ENCODE measurements around the gene LRG1. TPM values are rescaled to one million over a fixed set of nuclear protein-coding genes. Genes with fewer than 3 reads are reported as not detected.

The LRG1 gene
- polyA plus RNA-seq, 1 of the 3 experiments (the other 2 are of a cell fraction) = 0.12 TPM

DNA sequence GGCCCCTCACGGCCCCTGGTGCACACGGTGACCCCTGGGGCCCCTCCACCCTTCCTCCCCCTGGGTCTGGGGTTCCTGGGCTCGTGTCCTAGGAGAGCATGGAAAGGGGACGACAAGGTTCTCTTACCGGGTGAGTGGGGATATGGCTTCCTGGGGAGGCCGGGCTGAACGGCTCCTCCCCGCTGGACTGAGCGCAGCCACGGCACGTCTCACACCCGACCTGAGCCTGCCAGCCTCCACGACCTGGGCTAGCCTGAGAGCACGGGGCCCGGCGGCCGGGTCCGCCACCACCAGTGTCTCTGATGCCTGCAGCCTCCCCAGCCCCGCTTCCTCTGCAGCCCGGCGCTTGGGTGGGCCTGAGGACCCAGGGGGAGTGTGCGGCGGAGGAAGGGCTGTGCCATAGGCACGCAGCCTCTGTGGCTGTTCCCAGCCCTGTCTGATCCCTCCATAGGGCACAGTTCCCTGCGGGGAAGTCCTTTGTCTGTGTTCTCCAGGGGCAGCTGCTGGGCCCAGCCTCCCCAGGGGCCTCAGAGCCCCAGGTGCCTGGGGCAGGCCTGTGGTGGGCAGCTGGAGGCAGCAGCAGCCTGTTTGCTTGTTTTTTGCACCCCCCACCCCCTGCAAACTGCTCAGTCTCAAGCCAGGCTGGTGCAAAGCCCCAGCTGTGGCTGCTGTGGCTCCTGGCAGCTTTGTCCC is 36.6 kb downstream of the LRG1 start:
- Histone ChIP-seq H4K20me1 (ENCODE audit: insufficient read depth) (no peaks in the 10 kb centered on the region), H3K9me3 (no peaks in the 10 kb centered on the region), H2AFZ (ENCODE audit: low read depth) (no peak overlapping the region), H3K36me3 (replicated peaks in 1 of 2; ENCODE audit: control insufficient read depth in 1 of 2, insufficient read depth in 2 of 2, low read length in 1 of 2) (peaks cover 0 to 44% of the 10 kb centered on the region in 2 experiments), H3K4me1 (ENCODE audit: control insufficient read depth in 1 of 2, insufficient read depth in 2 of 2, low read depth in 1 of 2, low read length in 1 of 2) (0 out of 4 replicates have a peak, but pooled peaks cover 0 to 7% of the 10 kb centered on the region in 2 experiments), H3K9me2 (no peaks in the 10 kb centered on the region), H3K9ac (no peak overlapping the region), H3K79me2 (ENCODE audit: insufficient read depth) (no peaks in the 10 kb centered on the region), H3K4me3 (ENCODE audit: low read depth in 2 of 2, low read length in 1 of 2) (no peak overlapping the region), H3F3A (replicated peaks; ENCODE audit: insufficient read depth) (peaks cover 3% of the 10 kb centered on the region), H3K27ac (ENCODE audit: low read depth in 2 of 2, low read length in 1 of 2) (no peak overlapping the region), H3K27me3 (ENCODE audit: insufficient read depth) (no peaks in the 10 kb centered on the region), H3K4me2 (no peak overlapping the region)
- TF ChIP-seq REST (IDR thresholded peaks at IDR 0.05; ENCODE audit: low read depth, low read length) (no peak), CHD2 (IDR thresholded peaks at IDR 0.05; ENCODE audit: low read length, partially characterized antibody) (no peak), GATA2 (CRISPR knock-in tag; IDR thresholded peaks at IDR 0.05) (no peak), RCOR1 (IDR thresholded peaks at IDR 0.05; ENCODE audit: low read length) (no peak), NFIC (IDR thresholded peaks at IDR 0.05; ENCODE audit: borderline replicate concordance) (no peak), JUND (IDR thresholded peaks at IDR 0.05) (no peak), SIN3A (IDR thresholded peaks at IDR 0.05; ENCODE audit: borderline replicate concordance, low read depth, low read length) (no peak), YY1 (IDR thresholded peaks at IDR 0.05; ENCODE audit: low read depth) (no peak), ELF1 (IDR thresholded peaks at IDR 0.05) (no peak), RXRA (IDR thresholded peaks at IDR 0.05; ENCODE audit: borderline replicate concordance, low read depth) (no peak), FOSL2 (IDR thresholded peaks at IDR 0.05; ENCODE audit: borderline replicate concordance, low read depth) (no peak), GABPA (IDR thresholded peaks at IDR 0.05; ENCODE audit: low read depth) (no peak), SMC3 (IDR thresholded peaks at IDR 0.05; ENCODE audit: low read depth, low read length) (no peak), EZH2phosphoT487 (IDR thresholded peaks at IDR 0.05; ENCODE audit: borderline replicate concordance, low read depth) (no peak), FOXM1 (IDR thresholded peaks at IDR 0.05; ENCODE audit: low read depth) (no peak), TAF1 (IDR thresholded peaks at IDR 0.05; ENCODE audit: borderline replicate concordance, low read depth, low read length) (no peak), MXI1 (IDR thresholded peaks at IDR 0.05; ENCODE audit: low read depth, low read length) (no peak)
- TF ChIP-seq, protein P1, sequence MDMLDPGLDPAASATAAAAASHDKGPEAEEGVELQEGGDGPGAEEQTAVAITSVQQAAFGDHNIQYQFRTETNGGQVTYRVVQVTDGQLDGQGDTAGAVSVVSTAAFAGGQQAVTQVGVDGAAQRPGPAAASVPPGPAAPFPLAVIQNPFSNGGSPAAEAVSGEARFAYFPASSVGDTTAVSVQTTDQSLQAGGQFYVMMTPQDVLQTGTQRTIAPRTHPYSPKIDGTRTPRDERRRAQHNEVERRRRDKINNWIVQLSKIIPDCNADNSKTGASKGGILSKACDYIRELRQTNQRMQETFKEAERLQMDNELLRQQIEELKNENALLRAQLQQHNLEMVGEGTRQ (IDR thresholded peaks at IDR 0.05; ENCODE audit: borderline replicate concordance, low read depth, low read length) = no peak
- TF ChIP-seq, protein P2, sequence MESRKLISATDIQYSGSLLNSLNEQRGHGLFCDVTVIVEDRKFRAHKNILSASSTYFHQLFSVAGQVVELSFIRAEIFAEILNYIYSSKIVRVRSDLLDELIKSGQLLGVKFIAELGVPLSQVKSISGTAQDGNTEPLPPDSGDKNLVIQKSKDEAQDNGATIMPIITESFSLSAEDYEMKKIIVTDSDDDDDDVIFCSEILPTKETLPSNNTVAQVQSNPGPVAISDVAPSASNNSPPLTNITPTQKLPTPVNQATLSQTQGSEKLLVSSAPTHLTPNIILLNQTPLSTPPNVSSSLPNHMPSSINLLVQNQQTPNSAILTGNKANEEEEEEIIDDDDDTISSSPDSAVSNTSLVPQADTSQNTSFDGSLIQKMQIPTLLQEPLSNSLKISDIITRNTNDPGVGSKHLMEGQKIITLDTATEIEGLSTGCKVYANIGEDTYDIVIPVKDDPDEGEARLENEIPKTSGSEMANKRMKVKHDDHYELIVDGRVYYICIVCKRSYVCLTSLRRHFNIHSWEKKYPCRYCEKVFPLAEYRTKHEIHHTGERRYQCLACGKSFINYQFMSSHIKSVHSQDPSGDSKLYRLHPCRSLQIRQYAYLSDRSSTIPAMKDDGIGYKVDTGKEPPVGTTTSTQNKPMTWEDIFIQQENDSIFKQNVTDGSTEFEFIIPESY (IDR thresholded peaks at IDR 0.05; ENCODE audit: borderline replicate concordance, low read depth) = no peak
- 89% methylated on average over 17 of the region's 25 CpGs for WGBS (ENCODE audit: low lambda C conversion rate)
- CTCF ChIA-PET = interaction anchor here (4.1 kb wide), 1 partner anchor 21 kb away, joined by 24 read pairs; no protein-coding TSS in a partner anchor
- POLR2A ChIA-PET = interaction anchor here (1.2 kb wide), 1 partner anchor 29 kb away, joined by 4 read pairs; no protein-coding TSS in a partner anchor
- no peak for DNase-seq

All from SK-N-SH (cell line).